ENCODE results near the gene PHF20.
"Not testable (repeated sequence)": the region's sequence is repeated elsewhere in the genome, so short reads cannot be mapped to it uniquely, and the experiment has no call there.

PHF20 gene

GRCh38 chr20:35975576-35976373 lies 204.0 kb downstream of the PHF20 start:
- DNase-seq (ENCODE audit: low read depth) = no peak

- DNase-seq (ENCODE audit: low read depth) = no peak
These were observed 206.3 kb downstream of the PHF20 start for GRCh38 chr20:35978041-35978513.

GRCh38 chr20:35979544-35979943 lies 207.7 kb downstream of the PHF20 start:
- no peak for DNase-seq (ENCODE audit: low read depth)

- no peak for DNase-seq (ENCODE audit: low read depth)
These were observed 210.2 kb downstream of the PHF20 start for GRCh38 chr20:35981969-35982368.

GRCh38 chr20:35984382-35984781 lies 212.6 kb downstream of the PHF20 start:
- DNase-seq (ENCODE audit: low read depth) = no peak

GRCh38 chr20:35985806-35986205 lies 214.0 kb downstream of the PHF20 start:
- no peak for DNase-seq (ENCODE audit: low read depth)

- DNase-seq (ENCODE audit: low read depth) = no peak
These were observed 217.2 kb downstream of the PHF20 start for GRCh38 chr20:35988910-35989463.

- DNase-seq (ENCODE audit: low read depth) = no peak
These were observed 219.4 kb downstream of the PHF20 start for GRCh38 chr20:35991142-35991771.

GRCh38 chr20:35992713-35993335 lies 221.0 kb downstream of the PHF20 start:
- DNase-seq (ENCODE audit: low read depth) = peak; percentile 7

GRCh38 chr20:35994994-35995453 lies 223.2 kb downstream of the PHF20 start:
- DNase-seq (ENCODE audit: low read depth) = peak; percentile 39

- DNase-seq (ENCODE audit: low read depth) = not testable (repeated sequence)
These were observed 224.7 kb downstream of the PHF20 start for GRCh38 chr20:35996492-35996891.

All from T-helper 22 cell (primary cell).